ENCODE measurements around the gene CST5. TPM values are rescaled to one million over a fixed set of nuclear protein-coding genes. Genes with fewer than 3 reads are reported as not detected.

CST5 gene
- total RNA-seq, 1 experiment from 2014 or later: not detected

- ChIA-PET CTCF (no interaction called here), RAD21 (ENCODE audit: low non-redundant PET in 1 of 2, low total read pairs in 2 of 2, uncharacterized antibody in 2 of 2, unreplicated experiment in 2 of 2) (no interaction called here), POLR2A (no interaction called here)
- H3K9ac ChIP-seq (ENCODE audit: low read length): no peak overlapping the region
- no peaks in the 10 kb centered on the region; a peak in 1 of 4 replicates for H3K4me1 ChIP-seq (ENCODE audit: control insufficient read depth in 1 of 2, insufficient read depth in 2 of 2, low read length in 2 of 2)
- H3K27me3 ChIP-seq (ENCODE audit: insufficient read depth, low read length): 0 out of 2 replicates have a peak, but pooled peaks cover 6% of the 10 kb centered on the region
- H3K4me2 ChIP-seq (ENCODE audit: low read length): no peak overlapping the region
- H3K9me3 ChIP-seq (ENCODE audit: control insufficient read depth in 1 of 2, insufficient read depth in 1 of 2, low read depth in 1 of 2, low read length in 2 of 2): no peaks in the 10 kb centered on the region
- H3K79me2 ChIP-seq (ENCODE audit: insufficient read depth, low read length): no peaks in the 10 kb centered on the region
- TF ChIP-seq SRF (IDR thresholded peaks at IDR 0.05; ENCODE audit: low read depth) (no peak), FOSL1 (IDR thresholded peaks at IDR 0.05; ENCODE audit: low read depth) (no peak), CBX3 (IDR thresholded peaks at IDR 0.05; ENCODE audit: low read depth) (no peak), YY1 (IDR thresholded peaks at IDR 0.05; ENCODE audit: extremely low read depth, insufficient replicate concordance, low read depth, low read length) (no peak), POLR2AphosphoS5 (IDR thresholded peaks at IDR 0.05; ENCODE audit: low read depth, low read length) (no peak), RAD21 (IDR thresholded peaks at IDR 0.05; ENCODE audit: low read depth) (no peak), SIN3A (IDR thresholded peaks at IDR 0.05; ENCODE audit: low read depth) (no peak), EGR1 (IDR thresholded peaks at IDR 0.05; ENCODE audit: low read depth) (no peak), POLR2A (IDR thresholded peaks at IDR 0.05; ENCODE audit: borderline replicate concordance, extremely low read depth, insufficient read depth, insufficient read length) (no peak), SP1 (IDR thresholded peaks at IDR 0.05; ENCODE audit: low read depth) (no peak), TCF7L2 (IDR thresholded peaks at IDR 0.05; ENCODE audit: borderline replicate concordance, extremely low read depth, insufficient read depth, insufficient read length) (no peak), JUND (IDR thresholded peaks at IDR 0.05) (no peak), CEBPB (IDR thresholded peaks at IDR 0.05; ENCODE audit: low read depth) (no peak), ATF3 (IDR thresholded peaks at IDR 0.05) (no peak)
- H4K20me1 ChIP-seq (ENCODE audit: insufficient read depth): no peaks in the 10 kb centered on the region
- H3K27ac ChIP-seq (ENCODE audit: low read depth, low read length): no peak overlapping the region
- no peak overlapping the region for H2AFZ ChIP-seq (ENCODE audit: low read depth, low read length, poor library complexity, severe bottlenecking)
- intact Hi-C loops (cut with micrococcal nuclease): no loop called here
- no peaks in the 10 kb centered on the region for H3K9me2 ChIP-seq (ENCODE audit: insufficient read depth)
- H3K36me3 ChIP-seq (ENCODE audit: control insufficient read depth in 1 of 2, insufficient read depth in 2 of 2, low read length in 2 of 2): no peaks in the 10 kb centered on the region
- BruUV-seq (replicated peaks): no TSS peak
- H3K4me3 ChIP-seq (replicated peaks in 1 of 2; ENCODE audit: low read depth in 1 of 2, low read length in 2 of 2): no peak overlapping the region
- no peak for DNase-seq (ENCODE audit: low read depth, low spot score)
- no peak for ATAC-seq
Measured at GRCh38 chr20:23923311-23923710, 43.8 kb upstream of the CST5 start.

Measured in HCT116 (cell line).